HG03280 (cell line): Measurements from ENCODE around the gene FAM13C.

ENCODE experiments used
- ATAC-seq: cut with Tn5 transposase; IDR thresholded peaks from one replicate; pipeline ENCODE4 v1.9.1; 2021; ENCODE audit warnings: mild to moderate bottlenecking, moderate library complexity; ENCODE audit not compliant: unreplicated experiment

FAM13C gene

DNA sequence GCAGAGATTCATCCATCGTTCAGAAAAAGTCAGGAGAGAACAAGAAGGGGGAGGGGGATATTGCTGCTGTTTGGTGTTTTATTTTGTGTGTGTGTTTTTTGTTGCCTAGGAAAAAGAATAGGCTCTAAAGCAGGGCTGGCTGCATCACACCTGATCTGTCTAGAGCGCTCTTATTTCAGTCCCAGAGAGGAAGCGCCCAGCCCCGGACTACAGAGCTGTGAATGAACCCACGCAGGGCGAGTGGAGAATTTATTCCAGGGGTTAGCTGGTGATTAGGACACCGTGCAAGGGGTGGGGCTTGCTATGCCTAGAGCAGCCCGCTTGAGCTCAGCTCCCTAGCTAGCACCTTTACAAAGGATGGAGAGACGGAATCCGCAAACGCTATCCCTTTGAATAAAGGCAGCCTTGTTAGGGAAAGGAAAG is 621 bp upstream of the FAM13C start:
- ATAC-seq = no peak

DNA sequence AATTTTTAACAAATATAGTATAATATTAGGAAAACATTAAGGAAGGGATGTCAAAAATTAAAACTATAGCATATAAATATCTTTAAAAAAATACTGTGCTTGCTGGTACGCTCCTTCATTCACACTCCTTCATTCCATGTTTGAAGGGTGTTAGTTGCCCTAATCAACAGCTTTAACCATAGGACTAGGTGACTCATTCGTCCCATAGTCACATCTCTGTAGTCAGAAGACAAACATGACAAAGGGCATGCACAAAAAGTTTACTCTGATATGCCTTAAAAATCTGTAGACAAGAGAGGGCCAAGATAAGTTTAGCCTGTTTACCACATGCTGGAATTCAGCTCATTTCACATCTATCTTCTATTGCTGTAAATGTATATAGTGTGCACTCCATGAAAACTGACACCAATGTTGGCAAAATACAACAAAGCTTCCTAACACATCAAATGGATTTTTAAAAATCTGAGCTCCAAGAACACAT is 646 bp downstream of the FAM13C start:
- ATAC-seq = peak; percentile 14

DNA sequence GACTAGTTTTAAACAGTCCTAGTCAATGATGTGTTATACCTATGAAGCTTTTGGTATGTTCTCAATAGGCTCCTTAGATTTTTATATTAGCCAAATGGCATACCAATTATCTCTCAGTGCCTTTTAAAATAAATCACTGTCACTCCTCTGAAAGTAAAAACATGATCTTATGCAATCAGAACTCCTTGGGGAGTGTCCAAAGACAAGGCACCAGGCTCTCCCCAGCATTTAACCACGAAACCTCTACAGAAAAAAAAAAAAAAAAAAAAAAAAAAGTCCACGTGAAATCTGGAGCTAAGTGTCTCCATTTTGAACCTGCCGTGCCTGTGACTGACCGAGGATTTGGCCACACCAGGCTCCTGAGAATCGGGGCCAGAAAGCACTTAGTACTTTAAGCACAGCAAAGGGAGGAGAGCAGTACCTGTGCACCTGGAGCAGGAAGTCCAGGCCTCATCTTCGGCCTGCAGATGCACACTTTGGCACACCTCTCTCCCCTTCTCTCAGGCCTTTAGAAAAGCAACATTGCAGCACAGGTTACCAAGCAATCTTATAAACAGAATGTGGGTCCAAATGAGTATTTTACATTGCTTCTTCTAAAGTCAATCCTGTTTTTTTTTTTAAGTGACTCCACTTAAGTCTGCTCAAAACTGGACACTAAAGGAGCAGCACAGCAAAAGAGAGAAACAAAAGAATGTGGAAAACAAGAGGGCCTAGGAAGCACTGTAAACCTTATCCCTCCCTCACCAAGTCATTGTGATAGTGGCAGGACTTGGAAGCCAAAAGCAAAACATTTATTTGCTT is 1.5 kb downstream of the FAM13C start:
- ATAC-seq = no peak

DNA sequence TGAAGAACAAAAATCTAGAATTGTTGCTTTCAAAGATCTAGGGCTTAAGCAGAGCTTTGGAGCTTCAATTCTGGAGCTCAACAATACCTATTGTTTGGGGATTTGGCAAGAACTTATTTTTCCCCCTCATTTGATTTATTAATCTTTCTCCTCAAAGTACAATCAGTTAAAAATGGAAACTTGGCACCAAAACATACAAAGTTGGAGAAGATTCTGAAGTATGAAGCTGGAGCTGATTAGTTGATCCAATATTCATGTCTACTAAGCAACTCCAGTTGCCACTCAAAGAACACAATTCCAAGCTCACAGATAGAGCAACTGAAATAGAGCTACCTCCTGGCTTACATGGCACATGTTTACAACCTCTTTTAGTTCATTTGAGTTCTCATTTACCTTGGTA is 3.8 kb downstream of the FAM13C start:
- ATAC-seq = no peak

DNA sequence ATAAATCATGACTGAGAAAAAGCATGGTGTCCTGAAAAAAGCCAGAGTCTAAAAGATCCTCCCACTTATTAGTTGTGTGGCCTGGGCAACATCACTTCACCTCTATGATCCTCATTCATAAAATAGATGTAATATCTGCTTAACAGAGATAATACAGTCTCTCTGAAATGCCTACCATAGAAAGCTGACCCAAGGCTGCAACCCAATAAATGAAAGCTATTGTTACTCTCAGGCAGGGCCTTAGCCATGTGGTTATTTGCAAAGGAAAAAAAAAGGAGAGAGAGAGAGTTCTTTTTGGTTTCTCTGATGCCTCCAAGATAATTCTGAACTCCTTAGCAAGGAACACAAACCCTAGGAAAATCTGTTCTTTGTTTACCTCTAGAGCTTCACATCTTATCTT is 7.9 kb downstream of the FAM13C start:
- no peak for ATAC-seq

DNA sequence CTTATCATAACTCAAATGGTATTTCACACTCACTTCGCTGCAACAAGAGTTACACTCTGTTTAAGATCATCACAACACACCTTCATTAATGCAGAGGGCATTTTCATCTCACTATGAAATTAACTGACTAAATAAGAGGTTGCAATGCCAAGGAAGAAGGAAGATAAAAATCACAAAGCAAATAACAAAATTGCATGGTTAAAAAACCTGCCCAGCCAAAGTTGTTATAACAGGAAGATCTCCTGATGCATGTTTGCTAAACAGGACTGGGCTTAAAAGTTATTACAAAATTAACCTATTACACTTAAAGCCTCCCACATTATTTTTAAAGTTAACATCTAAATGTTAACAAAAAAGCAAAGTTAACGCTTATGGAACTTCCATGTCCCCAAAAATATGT is 11.8 kb downstream of the FAM13C start:
- no peak for ATAC-seq

DNA sequence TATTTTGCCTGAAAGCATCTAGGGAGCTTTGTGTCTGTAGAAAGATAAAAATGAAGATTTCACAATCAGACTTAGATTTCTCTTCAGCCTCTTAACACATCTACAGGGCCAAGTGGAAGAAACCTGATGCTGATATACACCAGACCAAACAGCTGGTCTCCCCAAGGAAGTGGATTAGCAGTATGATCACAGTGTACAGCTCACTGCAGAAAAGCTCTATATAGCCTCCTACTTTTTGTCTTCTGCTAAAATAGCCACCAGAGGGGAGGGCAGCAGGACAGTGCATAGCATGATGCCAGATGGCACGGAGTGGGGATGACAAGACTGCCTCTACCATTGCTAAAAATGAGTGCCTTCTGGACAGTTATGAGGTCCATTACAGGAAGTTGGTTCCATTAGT is 16.0 kb downstream of the FAM13C start:
- ATAC-seq = no peak

DNA sequence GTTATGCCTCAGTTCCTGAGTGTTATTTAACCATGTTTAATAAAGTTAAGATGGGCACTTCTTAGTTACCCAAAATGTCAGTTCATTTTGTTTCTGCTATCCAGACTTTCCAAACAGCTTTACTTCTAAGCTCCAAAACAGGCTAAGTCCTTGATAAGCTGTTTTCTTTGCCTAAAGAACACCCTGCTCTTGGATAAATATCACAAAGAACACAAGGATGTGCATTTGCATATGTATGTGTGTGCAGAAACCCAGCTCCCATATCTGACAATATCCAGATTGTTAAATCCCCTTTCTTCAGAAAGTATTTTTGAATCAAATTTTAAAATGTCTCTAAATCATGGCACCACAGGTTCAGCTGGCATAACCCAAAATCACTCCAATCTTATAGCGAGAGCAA is 19.6 kb downstream of the FAM13C start:
- no peak for ATAC-seq

DNA sequence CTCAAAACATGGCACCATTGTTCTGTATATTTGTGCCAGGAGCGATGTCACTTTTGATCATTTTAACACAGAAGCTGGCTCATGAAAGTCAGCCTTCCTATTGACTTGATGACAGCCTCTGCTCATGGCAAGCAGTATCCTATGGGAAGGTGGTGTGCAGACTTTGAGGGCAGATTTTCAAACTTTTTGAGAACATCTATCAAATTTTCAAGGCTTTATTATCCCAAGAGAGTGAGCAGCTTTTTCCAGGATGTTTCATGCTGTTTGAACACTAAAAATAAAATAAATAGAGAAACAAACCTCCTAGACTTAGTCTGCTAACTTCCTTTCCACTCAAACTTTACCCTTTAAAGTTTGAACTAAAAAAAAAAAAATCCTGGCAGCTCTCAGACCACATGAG is 20.3 kb downstream of the FAM13C start:
- no peak for ATAC-seq

DNA sequence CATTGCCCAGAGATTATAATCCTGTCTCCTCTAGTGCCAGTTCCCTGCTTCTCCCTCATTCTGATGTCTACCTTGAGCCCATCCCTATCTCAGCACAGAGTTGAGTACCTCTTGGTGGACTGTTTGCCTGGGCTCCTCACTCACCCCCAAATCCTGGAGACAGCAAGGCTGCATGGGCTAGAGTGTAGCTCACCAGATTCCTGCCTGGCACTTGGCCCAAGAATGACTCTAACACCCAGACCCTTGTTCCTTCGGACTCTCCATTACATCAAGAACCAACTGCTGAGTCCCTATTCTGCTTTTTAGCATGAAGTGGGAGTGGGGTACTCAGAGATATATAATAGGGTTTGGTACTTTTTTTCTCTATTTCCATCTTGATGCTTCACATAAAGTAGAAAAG is 22.1 kb downstream of the FAM13C start:
- ATAC-seq = no peak

DNA sequence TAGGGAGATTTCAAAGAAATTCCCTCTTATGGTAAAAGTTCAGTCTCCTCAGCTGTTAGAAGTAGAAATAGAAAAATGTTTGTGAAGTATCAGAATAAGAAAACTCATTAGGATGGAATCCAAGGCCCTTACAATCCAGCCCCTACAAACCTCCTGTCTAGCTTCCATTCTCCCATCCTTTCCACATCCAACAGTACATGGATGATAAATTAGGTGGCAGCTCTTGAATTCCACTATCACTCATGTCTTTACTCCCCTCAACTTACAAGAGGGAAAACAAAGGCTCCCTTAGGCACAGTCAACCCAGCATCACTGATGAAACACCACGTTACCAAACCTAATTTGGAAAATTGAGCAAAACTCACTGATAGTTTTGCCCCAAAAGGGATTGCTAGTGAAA is 23.0 kb downstream of the FAM13C start:
- ATAC-seq = no peak

DNA sequence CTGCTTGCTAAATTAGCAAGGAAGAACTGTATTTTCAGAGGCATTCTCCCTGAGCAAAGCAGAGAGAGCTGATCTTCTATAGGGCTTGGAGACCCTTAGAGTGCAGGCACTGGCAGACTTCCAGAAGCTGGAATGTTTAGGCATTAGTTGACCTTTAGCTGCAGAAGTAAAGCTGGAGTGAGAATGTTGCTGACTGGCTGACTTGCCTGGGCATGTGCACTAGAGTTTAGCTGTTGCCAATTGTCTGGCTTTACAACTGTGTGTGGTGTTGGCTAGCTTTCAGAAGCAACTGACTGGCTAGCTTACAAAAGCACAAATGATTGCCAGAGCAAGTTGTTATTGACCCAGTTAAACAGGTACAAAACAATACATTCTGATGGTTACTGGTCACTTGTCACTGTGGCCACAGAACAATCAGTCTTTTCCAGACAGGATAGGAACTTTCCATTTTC is 25.1 kb downstream of the FAM13C start:
- no peak for ATAC-seq

DNA sequence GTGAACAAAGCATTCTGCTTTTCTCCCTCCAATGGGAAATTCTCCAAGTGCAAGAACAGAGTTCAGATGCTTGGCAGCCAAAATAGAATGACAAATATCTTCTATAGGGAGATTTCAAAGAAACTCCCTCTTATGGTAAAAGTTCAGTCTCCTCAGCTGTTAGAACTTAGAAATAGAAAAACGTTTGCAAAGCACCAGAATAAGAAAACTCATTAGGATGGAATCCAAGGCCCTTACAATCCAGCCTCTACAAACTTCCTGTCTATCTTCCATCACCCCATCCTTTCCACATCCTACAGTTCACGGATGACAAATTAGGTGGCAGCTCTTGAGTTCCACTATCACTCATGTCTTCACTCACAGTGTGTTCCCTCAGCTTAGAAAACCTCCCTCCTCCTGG is 25.7 kb downstream of the FAM13C start:
- no peak for ATAC-seq

DNA sequence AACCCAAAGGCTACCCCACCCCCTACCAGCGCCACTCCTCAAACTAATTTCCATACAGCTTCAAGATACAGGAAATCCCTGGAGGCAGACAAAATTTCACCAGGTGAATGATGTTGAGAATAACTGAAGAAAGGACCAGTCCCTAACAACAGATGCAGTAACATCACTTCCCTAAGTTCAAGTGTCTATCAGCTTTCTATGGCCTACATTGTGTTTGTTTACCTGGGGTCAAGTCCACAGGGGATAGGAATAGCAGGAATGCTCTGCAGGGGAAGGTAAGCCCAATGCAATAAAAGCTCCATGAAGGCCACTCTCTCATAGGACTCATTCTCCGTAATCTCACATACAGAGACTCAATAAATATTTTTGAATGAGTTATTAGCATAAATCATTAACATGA is 26.9 kb downstream of the FAM13C start:
- ATAC-seq = no peak

DNA sequence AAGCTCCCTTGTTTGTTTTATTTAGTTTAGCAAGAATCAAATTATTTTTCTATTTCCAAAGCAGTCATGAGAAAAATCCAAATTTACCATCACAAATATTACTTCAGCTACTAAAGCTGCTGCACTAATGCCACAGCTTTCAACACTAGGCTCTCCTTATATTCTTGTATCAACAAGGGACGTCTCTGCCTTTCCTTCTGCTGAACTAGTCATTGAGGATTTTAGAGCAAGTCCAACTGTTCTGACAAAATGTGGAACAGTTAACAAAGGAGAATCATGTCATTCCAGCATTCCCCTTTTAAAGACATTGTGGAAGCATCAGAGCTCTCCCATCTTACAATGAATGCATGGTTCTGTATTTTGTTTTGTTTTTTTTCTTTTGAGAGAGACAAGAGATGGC is 28.6 kb downstream of the FAM13C start:
- ATAC-seq = no peak

DNA sequence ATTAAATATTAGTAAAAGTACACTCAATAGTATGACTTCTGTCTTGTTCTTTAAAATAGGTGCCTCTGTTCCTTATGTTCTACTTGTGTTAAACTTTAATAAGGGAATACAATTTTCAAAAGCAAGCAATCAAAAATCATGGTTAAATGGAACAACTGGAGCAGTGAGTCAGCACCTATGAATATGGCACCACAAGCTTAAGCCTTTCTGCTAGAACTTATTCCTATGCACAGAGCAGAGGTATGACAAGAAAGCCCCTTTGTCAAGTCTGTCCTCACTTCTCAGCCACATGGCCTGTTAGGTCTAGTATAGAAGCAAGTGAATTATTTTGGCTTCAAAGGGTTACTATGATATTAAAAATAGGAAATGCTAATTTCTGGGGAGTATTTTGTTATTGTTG is 29.8 kb downstream of the FAM13C start:
- no peak for ATAC-seq

DNA sequence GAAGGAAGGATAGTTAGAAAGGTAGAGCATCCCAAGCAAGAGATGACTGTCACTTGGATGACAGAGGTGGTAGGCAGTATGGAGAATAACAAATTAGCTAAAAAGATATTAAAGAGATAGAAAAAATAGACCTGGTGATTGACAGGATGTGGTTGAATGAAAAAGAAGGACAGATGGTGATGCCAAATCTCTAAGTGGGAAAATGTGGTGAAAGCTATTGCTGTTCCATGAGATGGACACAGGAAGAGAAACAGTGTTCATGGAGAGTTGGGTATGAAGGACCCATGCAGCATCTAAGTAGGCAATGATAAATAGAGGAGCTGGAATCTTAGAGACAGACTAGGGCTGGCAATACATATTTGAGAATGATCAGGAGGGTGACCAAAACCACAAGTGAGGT is 30.7 kb downstream of the FAM13C start:
- ATAC-seq = no peak

DNA sequence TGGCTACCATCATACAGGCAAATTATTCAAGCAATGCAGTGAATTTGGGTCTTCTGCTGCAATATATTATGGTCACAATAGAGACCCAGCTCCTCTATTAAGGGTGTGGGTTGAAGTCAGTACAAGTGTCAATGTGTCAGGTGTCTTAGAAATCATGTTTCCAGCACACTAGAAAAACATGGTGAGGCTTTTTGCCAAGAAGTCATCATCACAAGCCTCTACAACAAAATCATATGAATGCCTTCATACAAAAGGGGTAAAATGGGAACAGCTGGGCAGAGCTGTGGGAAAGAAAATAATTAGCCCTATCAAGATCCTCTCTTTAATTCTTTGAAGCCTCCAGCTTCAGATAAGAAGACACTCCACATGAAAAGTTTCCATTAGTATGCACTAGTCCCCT is 37.2 kb downstream of the FAM13C start:
- no peak for ATAC-seq

DNA sequence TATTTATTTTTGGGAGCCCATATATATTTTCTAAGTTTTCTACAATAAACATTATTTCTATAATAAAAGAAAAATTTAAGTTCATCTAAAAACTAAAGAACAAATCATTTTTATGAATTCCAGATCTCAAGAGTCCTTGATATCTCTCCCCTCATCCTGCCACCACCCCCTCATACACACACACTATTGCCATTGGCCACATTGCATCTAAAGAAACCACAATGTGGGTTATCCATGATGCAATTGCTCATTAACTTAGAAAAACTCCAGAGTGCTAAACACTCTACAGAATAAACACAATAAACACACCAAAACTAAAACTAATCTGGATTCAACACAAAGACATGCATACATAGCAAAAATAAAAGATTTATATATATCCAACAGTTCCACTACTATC is 37.8 kb downstream of the FAM13C start:
- no peak for ATAC-seq

DNA sequence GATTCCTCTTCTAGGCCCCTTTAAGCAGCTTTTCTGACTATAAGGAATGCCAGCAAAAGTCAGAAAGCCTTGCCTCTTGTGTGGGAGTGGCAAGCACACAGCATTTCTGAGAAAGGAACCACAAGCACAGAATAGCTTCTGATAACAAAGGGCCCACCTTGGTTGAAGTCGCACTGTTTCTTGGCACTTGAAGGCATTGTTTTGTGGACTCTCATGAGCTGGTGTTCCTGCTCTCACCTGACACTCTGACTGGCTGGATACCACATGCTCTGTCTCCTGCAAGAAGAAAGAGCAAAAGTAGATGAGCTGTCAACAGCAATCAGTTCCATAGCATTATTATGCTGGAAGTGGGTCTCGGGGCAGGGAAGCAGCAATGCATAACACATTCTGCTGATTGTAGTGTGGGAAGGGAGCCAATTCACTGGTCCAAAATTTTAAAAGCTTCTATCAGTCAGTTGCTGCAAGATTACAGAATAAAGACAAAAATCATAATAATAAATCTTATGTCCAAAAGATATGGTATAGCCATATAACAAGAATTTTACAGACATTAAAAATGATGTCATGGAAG is 38.4 kb downstream of the FAM13C start:
- no peak for ATAC-seq

DNA sequence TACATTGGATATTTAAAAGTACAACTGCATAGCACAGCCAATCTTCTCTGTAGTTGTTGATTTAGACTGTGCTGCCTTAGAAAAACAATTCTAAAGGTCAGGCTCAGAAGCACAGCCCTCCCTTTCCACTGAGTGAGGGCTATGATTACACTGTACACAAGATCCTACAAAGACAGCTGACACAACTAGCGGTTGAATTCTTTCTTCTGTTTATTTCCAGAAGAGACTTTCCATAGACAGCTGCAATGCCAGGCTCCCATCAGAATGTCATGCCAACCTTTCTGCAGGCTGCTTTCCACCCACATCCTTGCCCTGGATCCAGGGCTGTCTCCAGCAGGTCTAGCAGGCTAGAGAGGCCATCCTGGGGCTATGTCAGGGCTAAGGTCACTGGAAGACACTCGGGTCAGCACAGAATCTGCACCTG is 39.3 kb downstream of the FAM13C start:
- ATAC-seq = no peak

DNA sequence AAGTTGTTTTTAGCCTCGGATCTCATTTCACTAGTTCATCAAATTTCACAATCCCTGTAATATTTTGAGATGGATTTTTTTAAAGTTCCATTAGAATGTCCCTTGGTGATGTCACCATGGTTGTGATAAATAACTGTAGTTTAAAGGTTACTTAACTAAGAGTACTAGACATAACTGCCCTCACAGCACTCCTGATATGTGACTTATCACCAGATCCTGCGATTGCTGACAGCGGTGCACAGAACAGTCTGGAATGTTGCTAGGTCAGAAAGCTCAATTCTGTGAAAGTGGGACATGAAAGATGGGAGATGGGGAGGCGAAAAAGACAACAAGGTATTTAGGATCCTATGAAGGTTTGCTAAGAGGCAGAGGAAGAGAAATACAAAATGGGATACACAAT is 40.2 kb downstream of the FAM13C start:
- no peak for ATAC-seq

DNA sequence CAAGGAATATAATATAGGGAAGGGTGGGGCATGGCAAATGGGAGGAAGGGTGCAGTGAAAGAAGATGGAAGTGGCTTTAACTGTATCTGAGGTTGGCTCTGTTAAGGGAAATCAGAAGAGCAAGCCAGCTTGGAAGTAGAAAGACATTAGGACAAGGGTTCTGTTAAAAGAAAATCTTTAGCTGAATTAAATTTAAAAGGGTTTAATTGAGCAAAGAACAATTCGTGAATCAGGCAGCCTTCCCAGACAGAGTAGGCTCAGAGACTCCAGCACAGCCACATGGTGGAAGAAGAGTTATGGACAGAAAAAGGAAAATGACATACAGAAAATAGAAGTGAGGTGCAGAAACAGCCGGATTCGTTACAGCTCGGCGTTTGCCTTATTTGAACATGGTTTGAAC is 42.0 kb downstream of the FAM13C start:
- no peak for ATAC-seq
